Upper lobe of left lung (tissue), 4 donors: ENCODE measurements around the gene INSM2.

ENCODE experiments used
- CTCF ChIP-seq, 6 experiments: fragments of 450-650 bp in 4 of 6; fragments of 200-600 bp in 2 of 6; sonication (generic) in 2 of 6; IDR thresholded peaks; one replicate each; pipeline ENCODE4 v1.5.1; 2016 to 2019; ENCODE audit warnings: antibody characterized with exemption in 6 of 6
- EP300 ChIP-seq, 4 donors: sonication (generic); formaldehyde crosslinking; IDR thresholded peaks; one replicate each; pipeline ENCODE4 v1.5.1; 2017; ENCODE audit warnings: antibody characterized with exemption in 4 of 4, control low read depth in 2 of 4
- POLR2A ChIP-seq, 4 donors: fragments of 450-650 bp; IDR thresholded peaks; one replicate each; pipeline ENCODE4 v1.5.1; 2016 to 2017; ENCODE audit warnings: antibody characterized with exemption in 4 of 4, mild to moderate bottlenecking in 2 of 4
- POLR2AphosphoS5 ChIP-seq, 2 donors: sonication (generic); formaldehyde crosslinking; IDR thresholded peaks; one replicate each; pipeline ENCODE4 v1.5.1; 2017; ENCODE audit warnings: antibody characterized with exemption in 2 of 2

GRCh38 chr14:35576856-35577255, 42.9 kb downstream of the INSM2 start:
- TF ChIP-seq CTCF (IDR thresholded peaks at IDR 0.05): no peak
- TF ChIP-seq POLR2AphosphoS5 (IDR thresholded peaks at IDR 0.05): no peak
- TF ChIP-seq POLR2A (IDR thresholded peaks at IDR 0.05): no peak
- TF ChIP-seq EP300 (IDR thresholded peaks at IDR 0.05): no peak
